ENCODE data around the gene ZNF667. TPM values are rescaled to one million over a fixed set of nuclear protein-coding genes. Genes with fewer than 3 reads are reported as not detected.

Gene ZNF667
- total RNA-seq = 1 to 10 TPM; 1.1 to 3.6 (median 1.9) TPM

- peaks cover 0 to 4% (median 0%) of the 10 kb centered on the region in 4 donors for H3K27me3 ChIP-seq
- no peak for TF ChIP-seq POLR2A (IDR thresholded peaks at IDR 0.05)
- TF ChIP-seq CTCF (IDR thresholded peaks at IDR 0.05) = no peak
- TF ChIP-seq EP300 (IDR thresholded peaks at IDR 0.05) = no peak
- TF ChIP-seq POLR2AphosphoS5 (IDR thresholded peaks at IDR 0.05) = no peak
- H3K27ac ChIP-seq = peak within 1 kb of the TSS; percentile 62 to 85 (median 73)
- H3K4me1 ChIP-seq = peaks cover 0 to 7% (median 3%) of the 10 kb centered on the region in 4 donors
- peaks cover 0 to 3% (median 0%) of the 10 kb centered on the region in 4 donors for H3K36me3 ChIP-seq
- peak in 1 of 2 donors; percentile 1 for ATAC-seq (ENCODE audit: low FRiP score in 2 of 2)
- peaks cover 0 to 42% (median 20%) of the 10 kb centered on the region in 4 donors for H3K9me3 ChIP-seq
- DNase-seq = peak in 1 of 2 donors; percentile 93
- 1 to 2% methylated on average over 13 to 55 of the region's 69 CpGs for WGBS, 2 donors
- peak within 1 kb of the TSS; percentile 29 to 83 (median 62) for H3K4me3 ChIP-seq
Measured at GRCh38 chr19:56476651-56477428, at the start of gene ZNF667. ZNF667 (minus strand) TSS chr19:56477345; CDS start chr19:56462370, 14,975 bp downstream.

- Histone ChIP-seq H3K4me3 (no peak overlapping the region), H3K36me3 (peaks cover 2 to 41% (median 4%) of the 10 kb centered on the region in 4 donors), H3K27ac (no peak overlapping the region), H3K4me1 (no peaks in the 10 kb centered on the region), H3K27me3 (no peaks in the 10 kb centered on the region), H3K9me3 (peaks cover 92 to 100% (median 98%) of the 10 kb centered on the region in 4 donors)
- DNase-seq (no peak), ATAC-seq (ENCODE audit: low FRiP score in 2 of 2) (no peak)
- 77 to 86% methylated on average over 4 of the region's 4 CpGs for WGBS, 2 donors
- no peak for TF ChIP-seq POLR2A (IDR thresholded peaks at IDR 0.05)
- no peak for TF ChIP-seq CTCF (IDR thresholded peaks at IDR 0.05)
- no peak for TF ChIP-seq POLR2AphosphoS5 (IDR thresholded peaks at IDR 0.05)
- TF ChIP-seq EP300 (IDR thresholded peaks at IDR 0.05) = no peak
Measured at GRCh38 chr19:56525214-56525860, 48.2 kb upstream of the ZNF667 start.

- peak; percentile 2 to 5 for ATAC-seq (ENCODE audit: low FRiP score in 2 of 2)
- peak overlapping the region; percentile 92 to 99 (median 96) for H3K27ac ChIP-seq
Measured at GRCh38 chr19:56508290-56508778, 31.2 kb upstream of the ZNF667 start.

More at GRCh38 chr19:56508290-56508778, 31.2 kb upstream of the ZNF667 start:
- no peak for DNase-seq
- peaks cover 0 to 39% (median 23%) of the 10 kb centered on the region in 4 donors for H3K9me3 ChIP-seq
- H3K36me3 ChIP-seq = peaks cover 0 to 3% (median 1%) of the 10 kb centered on the region in 4 donors
- 4 to 5% methylated on average over 17 of the region's 17 CpGs for WGBS, 2 donors
- H3K27me3 ChIP-seq = no peaks in the 10 kb centered on the region
- peaks cover 4 to 15% (median 5%) of the 10 kb centered on the region in 4 donors for H3K4me1 ChIP-seq
- H3K4me3 ChIP-seq = peak overlapping the region; percentile 57 to 64 (median 60)
- no peak for TF ChIP-seq POLR2A (IDR thresholded peaks at IDR 0.05)
- TF ChIP-seq CTCF (IDR thresholded peaks at IDR 0.05) = no peak
- no peak for TF ChIP-seq POLR2AphosphoS5 (IDR thresholded peaks at IDR 0.05)
- no peak for TF ChIP-seq EP300 (IDR thresholded peaks at IDR 0.05)

Measured in upper lobe of left lung (tissue), 6 donors.